HG03469 (cell line): ENCODE measurements around the gene CDH22.

Experiments
- ATAC-seq: cut with Tn5 transposase; IDR thresholded peaks from one replicate; pipeline ENCODE4 v1.9.1; 2021; ENCODE audit warnings: mild to moderate bottlenecking, moderate library complexity, moderate number of reproducible peaks; ENCODE audit not compliant: unreplicated experiment

Gene CDH22, protein sequence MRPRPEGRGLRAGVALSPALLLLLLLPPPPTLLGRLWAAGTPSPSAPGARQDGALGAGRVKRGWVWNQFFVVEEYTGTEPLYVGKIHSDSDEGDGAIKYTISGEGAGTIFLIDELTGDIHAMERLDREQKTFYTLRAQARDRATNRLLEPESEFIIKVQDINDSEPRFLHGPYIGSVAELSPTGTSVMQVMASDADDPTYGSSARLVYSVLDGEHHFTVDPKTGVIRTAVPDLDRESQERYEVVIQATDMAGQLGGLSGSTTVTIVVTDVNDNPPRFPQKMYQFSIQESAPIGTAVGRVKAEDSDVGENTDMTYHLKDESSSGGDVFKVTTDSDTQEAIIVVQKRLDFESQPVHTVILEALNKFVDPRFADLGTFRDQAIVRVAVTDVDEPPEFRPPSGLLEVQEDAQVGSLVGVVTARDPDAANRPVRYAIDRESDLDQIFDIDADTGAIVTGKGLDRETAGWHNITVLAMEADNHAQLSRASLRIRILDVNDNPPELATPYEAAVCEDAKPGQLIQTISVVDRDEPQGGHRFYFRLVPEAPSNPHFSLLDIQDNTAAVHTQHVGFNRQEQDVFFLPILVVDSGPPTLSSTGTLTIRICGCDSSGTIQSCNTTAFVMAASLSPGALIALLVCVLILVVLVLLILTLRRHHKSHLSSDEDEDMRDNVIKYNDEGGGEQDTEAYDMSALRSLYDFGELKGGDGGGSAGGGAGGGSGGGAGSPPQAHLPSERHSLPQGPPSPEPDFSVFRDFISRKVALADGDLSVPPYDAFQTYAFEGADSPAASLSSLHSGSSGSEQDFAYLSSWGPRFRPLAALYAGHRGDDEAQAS

DNA sequence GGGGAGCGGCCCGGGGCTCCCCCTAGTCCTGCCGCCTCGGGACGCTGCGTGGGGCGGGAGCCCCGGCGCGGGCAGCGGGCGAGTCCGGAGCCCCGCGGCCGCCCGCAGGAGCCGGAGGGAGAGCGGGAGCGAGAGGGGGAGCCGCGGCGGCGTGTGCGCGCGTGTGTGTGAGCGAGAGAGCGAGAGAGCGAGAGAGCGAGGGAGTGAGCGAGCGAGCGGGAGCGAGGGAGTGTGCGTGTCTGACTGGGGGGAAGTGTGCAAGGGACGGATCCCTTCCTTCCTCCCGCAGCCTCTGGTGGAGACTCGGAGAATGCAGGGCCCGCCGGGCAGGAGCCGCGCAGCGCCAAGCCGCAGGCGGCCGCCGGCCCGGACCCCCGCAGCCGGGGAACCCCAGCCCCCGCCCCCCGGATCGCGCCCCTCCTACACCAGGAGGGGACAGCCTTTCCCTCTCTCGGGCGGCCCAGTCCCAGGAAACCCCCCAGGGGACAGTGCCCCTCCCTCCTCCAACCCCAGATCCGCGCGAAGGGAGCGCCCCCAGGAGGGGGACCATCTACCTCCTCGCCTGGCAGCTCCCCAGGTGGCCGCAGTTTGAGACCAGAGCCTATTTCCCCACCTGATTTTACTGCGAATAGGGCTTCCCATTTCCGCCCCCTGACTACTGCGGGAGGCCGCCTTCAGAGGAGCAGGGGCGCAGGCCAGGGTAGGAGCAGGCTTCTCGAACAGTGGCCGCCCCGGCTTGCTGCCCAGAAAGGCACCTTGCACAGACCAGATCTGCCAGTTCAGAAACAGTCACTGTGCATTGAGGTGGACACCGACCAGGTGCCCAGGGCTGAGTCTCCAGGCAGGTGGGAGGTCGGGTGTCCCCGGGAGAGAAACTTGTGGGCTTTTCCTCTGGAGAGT, at the start of gene CDH22:
Gene CDH22, minus strand, starts transcription at position 241 of the 900 bp plus-strand sequence. CDS start 57,204 bp downstream, outside the sequence.
- no peak for ATAC-seq

DNA sequence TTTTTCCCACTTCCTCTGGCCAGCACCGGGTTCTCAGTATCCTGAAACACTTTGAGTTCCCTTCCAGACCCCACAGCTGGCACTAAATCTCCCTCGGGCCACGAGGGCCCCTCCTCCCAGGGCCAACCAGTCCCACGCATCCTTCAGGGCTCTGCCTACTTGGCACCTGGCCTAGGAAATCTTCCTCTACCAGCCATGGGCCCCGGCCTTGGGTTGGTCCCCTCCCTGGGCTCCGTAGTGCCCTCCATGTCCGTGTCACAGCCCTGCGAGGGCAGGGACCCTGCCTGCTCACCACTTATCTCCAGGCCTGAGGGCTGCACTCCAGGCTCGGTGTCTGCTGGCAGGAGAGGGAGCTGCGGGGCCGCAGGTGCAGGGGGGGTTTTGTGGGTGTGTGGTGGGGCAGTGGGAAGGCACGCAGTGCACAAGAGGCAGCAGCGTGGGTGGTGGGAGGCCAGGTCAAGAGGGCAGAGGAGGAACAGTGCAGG, 48.8 kb upstream of the CDH22 start:
- no peak for ATAC-seq

DNA sequence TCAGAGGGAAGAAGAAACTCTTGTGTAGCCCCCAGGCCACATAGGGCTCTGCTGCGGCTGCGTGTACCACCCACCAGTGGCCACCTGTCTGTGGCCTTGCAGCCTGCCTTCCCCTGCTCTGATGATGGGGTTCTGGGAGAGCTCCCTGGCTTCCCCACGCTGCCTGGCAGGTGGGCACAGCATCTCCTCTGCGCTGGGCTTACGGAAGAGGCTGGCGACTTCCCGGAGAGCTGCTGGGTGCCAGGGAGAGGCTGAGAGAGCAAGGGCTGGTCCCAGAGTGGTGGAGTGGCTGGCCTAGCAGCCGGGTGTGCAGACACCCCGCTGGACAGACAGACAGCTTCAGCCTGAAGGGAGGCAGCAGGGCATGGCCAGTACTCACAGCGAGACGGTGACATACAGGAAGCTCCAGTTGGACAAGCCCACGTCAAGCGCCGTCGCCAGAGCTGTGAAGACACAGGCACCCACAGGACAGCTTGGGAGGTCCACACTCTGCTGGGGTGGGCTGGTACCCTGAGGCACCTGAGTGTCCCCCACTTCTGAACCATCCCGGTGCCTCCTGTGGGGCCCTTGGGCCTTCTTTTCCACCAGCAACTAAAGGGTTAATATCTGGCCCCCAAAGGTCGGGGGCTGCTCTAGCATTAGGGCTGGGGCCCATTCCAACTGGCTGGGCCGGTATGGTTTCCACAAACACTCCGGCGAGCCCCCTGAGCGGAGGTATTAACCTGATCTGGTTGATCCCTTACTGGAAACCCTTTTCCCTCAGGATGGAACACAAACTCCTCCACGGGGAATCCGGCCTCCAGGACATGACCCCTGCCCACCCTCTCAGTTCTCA, 48.1 kb upstream of the CDH22 start:
- no peak for ATAC-seq

DNA sequence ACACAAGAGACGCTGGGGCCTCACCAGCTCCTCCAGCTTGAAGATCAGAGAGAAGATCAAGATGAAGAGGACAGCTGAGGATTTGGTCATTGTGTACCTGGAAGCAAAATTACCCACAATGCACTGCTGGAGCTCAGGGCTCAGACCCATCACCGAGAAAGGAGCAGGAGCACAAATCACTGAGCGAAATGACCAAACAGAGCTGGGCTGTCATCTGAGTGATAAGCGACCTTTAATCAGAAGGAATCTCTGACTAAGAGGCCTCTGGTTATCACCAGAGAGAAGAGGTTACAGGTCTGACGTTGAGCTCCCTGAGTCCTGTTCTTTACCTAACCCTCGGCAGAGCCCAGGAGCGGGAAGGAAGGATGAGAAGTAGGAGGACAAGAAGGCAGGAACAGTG, 47.5 kb upstream of the CDH22 start:
- ATAC-seq = no peak

DNA sequence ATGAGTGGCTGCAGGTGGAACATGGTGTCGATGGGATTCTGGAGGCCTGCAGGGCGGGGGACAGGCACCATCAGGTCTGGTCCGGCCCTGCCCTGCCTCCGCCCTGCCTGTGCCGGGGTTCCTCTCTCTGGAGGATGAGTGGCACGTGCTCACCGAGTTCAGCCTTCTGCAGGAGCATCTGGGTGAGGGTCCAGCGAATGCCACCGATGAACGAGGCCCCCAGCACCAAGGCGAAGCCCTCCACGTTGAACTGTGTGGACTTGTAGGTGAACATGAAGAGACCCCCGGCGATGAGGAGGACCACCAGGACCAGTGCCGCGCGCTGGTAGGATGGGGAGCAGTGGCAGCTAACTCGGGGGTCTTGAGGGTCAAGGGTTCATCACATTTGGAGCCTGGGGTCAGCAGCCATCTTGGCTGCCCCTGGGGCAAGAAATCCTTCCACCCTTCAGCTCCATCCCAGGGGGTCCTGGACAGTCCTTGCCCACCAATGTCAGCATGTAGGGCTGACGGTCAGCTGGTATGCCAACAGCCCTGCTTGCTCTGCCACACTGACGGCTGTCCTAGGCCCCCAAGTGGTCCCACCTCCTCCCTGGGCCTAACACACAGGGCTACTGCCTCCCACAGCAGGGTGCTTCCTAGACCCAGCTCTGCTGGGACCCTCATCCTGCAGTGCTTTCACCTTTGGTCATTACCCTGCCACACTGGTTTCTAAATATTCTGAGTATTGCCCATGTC, 46.8 kb upstream of the CDH22 start:
- ATAC-seq = no peak

DNA sequence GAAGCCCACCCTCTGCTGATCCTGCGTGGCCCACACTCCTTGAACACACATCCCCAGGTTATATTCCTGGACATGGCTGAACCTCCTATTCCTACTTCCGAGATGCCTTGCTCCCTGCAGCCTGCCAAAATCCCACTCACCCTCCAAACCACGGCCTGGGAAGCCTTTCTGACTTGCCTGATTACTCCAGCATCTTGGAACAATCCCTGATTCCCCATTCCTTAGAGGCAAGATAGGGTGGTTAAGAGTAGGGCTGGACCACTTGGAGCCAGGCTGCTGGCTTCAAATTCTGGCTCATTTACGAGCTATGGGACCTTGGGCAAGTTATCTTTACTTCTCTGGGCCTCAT, 45.9 kb upstream of the CDH22 start:
- no peak for ATAC-seq

DNA sequence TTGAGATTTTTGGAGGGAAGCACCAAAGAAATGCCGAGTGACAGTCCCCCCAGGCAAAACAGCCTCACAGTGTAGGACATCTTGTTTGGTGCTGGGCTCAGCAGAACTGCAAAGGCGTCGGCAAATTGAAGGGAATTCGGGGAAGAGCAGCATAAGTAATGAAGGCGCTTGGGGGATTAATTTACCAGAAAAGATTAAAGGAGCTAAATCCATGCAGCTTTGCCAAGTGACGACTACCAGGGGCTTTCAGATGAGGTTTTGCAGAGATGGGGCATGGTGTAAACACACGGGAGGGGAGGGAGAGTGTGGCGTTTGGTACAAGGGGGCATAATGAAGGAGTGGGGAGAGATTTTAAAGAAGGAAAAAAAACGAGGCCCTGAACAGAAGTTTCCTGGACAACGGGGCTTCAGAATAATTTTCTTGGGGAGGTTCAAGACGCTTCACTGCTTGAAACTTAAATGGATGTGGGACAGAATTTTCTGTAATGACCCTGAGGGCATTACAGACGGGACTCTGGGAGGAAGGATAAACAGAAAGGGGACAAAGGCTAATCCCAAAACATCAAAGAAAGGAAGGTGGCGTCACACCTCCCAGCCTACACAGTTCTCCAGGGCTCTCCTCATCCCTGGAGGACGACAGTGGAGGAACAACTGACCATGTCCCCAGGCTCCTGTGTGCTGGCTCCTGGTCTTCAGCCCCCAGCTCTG, 45.4 kb upstream of the CDH22 start:
- ATAC-seq = no peak

DNA sequence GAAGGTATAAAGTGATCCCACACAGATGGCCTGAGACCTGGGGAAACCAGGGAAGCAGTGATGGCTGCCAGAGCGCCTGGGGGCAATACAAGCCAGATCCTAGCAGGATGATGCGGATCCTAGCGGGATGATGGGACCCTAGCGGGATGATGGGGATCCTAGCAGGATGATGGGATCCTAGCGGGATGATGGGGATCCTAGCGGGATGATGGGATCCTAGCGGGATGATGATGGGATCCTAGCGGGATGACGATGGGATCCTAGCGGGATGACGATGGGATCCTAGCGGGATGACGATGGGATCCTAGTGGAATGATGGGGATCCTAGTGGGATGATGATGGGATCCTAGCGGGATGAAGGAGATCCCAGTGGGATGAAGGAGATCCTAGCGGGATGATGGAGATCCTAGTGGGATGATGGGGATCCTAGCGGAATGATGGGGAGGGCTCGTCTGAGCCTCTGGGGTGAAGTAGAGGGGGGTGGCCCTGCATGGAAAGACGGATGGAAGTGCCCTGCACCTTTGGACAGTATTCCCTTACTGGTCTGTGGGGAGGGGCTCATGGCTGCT, 44.2 kb upstream of the CDH22 start:
- no peak for ATAC-seq

DNA sequence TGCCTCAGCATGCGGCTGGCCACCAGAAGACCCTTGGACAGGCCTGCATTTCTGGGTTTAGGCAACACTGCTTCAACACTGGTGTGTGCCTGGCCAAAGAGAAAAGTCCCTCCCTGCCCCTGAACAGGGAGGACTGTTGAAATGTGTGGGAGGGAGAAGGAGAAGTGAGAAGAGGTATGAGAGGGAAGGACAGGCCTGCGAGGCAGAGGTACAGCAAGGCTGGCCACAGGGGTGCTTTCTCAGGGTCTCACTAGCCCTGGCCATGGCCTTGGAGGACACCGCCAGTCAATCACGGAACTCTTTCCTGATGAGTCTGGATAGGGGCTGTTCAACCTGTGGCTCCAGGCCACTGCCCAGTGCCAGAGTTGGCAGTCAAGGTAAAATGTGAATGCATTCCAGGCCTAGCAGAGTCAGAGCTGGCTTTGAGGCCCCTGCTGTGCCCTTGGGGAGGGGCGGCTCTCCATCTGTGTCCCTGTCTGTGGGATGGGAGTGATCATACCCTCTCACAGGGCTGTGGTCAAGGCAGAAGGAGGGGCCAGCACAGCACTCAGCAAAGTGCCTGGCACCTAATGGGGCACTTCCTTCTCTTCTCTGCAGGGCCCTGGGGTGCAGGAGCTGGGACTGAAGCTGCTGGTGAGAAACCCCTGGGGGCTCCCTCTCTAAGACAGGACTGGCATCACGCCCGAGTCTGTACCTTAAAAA, 43.2 kb upstream of the CDH22 start:
- ATAC-seq = no peak

DNA sequence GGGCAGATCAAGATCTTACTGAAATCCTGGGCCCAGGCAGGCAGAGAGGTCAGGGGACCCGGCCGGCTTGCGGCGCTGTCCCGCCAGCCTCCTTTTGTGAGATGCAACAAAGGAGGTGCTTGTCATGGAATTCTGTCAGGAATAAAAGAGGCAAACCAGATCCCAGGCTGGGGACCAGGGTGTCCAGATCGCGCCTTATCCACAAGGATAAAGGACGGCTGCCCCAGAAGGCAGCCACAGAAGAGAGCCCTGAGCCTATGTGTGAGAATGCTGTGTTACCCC, 42.6 kb upstream of the CDH22 start:
- no peak for ATAC-seq

DNA sequence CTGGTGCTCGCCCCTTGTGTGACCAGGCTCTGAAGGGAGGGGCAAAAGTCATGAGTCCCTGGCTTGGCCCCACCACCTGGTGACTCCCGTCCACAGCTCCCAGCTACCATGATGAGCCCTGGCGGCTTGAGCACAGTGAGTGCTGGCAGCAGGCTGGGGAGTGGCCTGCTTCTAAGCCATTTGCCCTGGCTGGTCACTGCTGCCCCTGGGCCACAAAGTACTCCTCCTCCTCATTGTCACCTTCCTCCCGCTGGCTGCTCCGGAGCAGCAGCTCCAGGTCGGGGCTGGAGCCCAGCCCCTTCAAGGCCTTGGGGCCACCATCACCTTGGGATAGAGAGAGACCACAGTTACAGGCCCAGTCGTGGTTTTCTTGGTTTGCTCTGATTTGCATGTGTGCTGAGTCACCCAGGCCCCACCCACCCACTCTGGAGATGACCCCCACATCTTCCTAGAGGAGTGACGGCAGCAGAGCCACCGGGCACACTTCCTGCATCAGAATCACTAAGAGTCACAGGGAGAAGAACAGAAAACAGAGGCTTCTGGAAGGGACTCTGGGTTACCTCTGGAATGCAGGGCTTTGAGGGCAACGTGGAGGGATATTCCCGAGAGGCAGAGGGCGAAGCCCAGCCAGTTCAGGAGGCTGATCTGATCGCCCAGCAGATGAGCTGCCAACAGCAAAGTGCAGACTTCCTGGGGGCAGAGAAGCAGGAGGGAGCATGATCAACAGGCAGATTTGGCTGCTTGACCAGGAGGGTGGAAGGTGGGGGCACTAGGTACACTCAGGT, 42.1 kb upstream of the CDH22 start:
- ATAC-seq = no peak

DNA sequence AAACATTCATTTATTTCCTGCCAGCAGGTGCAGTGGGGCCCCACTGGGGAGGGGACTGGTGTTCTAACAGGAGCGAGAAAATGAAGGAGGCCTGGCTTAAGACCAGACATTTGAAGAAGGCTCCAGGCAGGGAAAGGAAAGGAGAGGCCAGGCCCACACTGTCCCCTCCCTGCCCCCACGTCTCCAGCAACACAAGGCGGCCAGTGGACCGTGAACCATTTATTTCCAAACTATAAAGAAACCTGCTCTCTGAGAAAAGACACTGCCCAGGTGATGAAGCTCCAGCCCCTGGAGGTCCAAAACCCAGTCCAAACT, 41.4 kb upstream of the CDH22 start:
- no peak for ATAC-seq

DNA sequence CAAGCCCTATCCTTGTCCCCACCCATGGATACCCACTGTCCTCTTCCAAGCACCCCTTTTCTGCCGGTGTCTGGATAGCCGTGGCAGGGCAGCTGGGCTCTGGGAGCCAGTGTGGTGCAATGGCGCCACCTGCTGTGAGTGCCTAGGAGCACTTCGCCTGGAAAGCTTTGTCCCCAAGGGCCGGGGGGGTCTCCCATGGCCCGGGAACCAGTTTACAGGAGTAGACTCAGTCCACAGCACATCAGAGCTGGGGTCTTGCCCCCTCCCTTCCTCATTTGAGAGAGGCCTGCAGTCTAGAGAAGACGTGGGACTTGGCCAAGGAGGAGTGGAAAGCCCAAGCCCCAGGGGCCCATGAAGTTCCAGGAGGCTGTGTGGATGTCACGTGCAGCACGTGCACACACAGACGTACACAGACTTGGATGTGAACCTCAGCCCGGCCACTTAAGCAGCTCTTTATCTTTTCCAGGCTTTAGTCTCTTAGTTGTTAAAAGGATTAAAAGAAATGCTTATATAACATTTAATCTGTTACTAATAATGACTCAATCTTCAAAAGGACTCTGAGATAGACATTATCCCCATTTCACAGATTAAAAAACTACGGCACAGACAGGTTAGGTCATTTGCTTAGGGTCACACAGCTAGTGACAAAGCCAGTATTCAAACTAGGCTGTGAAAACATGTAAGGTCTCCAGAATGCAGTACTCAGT, 40.9 kb upstream of the CDH22 start:
- ATAC-seq = no peak

DNA sequence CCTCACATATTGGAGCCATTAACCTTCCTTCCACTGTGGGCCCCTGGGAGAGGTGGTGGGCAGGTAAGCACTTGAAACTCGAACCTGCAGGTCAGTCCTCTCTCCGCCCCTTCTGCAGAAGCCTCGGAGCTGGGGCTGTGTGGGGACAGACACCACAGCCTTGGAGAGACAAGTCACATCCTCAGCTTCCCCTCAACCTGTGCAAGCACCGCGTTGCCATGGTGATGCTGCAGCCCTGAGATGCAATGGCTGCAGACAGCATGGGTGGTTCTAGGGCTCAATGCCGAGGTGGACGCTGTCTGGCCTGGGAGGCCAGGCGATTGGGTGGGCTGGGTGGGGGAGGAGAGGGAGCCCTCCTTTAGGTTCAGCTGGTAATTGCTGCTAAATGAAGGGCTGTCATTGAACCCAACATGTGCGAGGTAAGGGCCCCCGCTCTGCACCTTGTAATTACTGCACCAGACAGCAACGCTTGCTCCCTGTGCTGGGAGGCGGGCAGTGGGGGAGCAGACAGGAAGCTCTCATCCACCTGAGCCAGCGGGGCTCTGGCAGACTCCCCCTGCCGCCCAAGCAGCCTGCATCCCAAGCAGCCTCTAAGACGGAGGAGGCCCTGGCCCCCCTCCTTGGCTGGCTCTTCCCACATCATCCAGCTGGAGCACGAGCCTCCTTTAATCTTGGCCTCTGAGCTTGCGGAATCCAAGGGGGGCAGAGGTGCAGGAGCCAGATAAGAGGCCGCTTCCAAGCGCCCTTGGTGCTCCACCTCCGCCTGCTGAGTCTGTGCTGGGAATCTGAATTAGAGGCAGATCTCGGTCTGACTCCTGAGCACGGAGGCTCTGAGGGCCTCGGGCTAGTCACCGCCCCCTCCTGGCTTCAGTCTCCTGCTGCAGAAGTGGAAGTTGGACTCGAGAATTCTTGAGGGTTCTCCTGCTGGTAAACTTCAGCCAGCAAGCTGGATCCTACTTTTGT, 39.8 kb upstream of the CDH22 start:
- ATAC-seq = no peak

DNA sequence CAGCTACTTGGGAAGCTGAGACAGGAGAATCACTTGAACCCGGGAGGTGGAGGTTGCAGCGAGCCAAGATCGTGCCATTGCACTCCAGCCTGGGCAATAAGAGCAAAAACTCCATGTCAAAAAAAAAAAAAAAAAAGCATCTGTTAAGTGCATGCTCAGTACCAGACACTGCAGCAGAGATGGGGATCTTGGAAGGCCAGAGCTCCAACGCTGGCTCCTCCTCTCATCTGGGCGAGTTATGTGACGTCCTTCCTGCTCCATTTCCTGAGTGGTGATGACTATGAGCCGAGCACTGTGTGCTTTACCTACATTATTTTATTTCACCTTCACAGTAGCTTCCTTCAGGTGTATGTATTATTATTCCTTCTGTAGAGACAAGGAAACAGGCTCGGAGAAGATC, 38.5 kb upstream of the CDH22 start:
- ATAC-seq = no peak
